Amygdala (tissue), 56 donors: ENCODE results near the gene SPIRE1.

Source experiments
- DNase-seq, 56 donors: peaks; one replicate each; lab custom pipeline; 2025; lab: John Stamatoyannopoulos, UW

Gene SPIRE1

GRCh38 chr18:12397254-12397653 is 260.7 kb downstream of the SPIRE1 start:
- DNase-seq: no peak
